Right ventricle myocardium inferior (tissue), 1 donor: ENCODE data around the gene INF2. TPM values are rescaled to one million over a fixed set of nuclear protein-coding genes. Genes with fewer than 3 reads are reported as not detected.
"Not testable (repeated sequence)": the region's sequence is repeated elsewhere in the genome, so short reads cannot be mapped to it uniquely, and the experiment has no call there.

Experiments used
- ATAC-seq: fragments of 200-7000 bp; cut with Tn5 transposase; one replicate; pipeline ENCODE4 v1.9.1; 2020; ENCODE audit warnings: mild to moderate bottlenecking, moderate library complexity
- DNase-seq: peaks from one replicate; pipeline ENCODE4 v3.0.0; 2021; ENCODE audit errors: missing footprints
- intact Hi-C: fragments of 100-400 bp; cut with DNase I; formaldehyde crosslinking; loops from one replicate; pipeline ENCODE4 v1.11.0; 2022
- long read RNA-seq: library from polyadenylated mRNA; unstranded; transcript quantifications from one replicate; pipeline ENCODE4 v2.0.0, GENCODE V29; 2021
- total RNA-seq: library from RNA; stranded (reverse); fragmentation: NEBNext Ultra II Directional; extraction: Animal tissue kit (Norgen Biotek cat#: 25700); gene quantifications from one replicate; pipeline ENCODE4 v1.2.1, GENCODE V29; 2021
- donor health status: DM: no; HTN: yes; CAD: no; lungs with severe emphysema.

The INF2 gene
- 31.1 TPM for total RNA-seq
- long read RNA-seq, partial matches to known transcripts, result 13 of 21 reads
- long read RNA-seq, other reads (novel, unspliced or antisense), result 7 of 21 reads

DNA sequence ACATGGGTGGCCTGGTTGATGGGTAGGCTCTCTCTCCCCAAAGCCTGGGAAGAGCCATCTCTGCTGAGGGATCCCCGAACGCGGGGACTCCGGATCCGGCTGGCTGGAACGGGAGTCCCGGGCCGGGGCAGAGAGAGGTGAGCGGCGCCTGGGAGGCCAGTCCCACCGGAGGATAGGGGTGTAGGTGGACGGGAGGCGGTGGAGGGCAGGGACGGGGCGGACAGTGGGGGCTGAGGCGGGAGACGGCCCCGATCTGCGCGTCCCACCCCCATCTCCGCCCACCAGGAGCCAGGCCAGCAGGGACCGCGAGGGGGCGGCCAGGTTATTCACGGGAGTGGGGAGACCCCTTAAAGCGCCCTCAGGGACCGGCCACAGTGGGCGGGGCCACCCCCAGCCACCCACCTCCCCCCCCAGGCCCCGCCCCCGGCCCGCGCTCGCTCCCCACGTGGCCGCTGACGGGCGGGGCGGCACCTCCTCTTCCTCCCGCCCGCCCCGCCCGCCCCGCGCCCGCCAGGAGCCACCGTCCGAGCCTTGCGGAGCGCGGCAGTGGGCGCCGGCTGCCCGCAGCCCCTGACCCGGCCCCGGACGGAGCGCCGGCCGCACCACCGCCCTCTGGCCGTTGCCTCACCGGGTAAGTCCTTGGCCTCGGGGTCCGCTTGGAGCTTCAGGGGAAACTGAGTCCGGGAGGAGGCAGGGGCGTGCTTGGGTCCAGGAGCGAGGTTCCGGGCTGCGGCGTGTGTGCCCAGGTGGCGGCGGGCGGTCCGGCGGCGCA is at the start of gene INF2:
Gene INF2, plus strand, starts transcription at position 510 of the 772 bp plus-strand sequence. CDS start 11,748 bp downstream, outside the sequence.
- ATAC-seq (peak; percentile 76), DNase-seq (peak; percentile 81)
- intact Hi-C loops, result no loop called here

DNA sequence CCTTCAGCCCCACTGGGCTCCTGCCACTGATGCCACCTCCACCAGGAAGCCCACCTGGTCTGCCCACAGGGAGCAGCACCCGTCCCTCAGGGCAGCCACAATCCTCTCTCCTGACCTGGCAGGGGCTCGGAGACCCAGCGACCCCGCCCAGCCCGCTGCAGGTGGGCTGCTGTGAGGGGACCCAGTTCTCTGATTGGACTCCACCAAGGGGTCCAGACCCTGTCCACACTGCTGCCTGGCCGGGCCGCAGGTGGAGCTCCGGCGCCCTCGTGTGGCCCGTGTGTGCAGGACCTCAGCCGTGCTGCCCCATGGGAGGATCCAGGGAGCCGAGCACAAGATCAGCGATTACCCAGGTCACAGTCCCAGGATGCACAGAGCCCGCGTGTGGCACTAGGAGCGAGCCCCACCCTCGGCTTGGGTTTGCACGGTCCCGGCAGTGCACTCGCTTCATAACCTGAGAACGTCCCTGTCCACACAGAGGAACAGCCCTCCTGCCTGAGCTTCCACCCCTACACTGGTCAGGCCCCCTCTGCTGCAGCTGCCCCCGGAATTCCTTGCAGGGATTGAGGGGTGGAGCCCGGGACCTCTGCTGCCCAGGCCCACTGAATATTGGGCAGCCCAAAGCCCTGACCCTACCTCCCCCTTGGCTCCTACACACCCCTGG is 49.4 kb upstream of the INF2 start:
- intact Hi-C loops, result loop anchor here (2.0 to 5.0 kb wide), 3 partner anchors 78 to 561 kb away; partner anchors contain the start of gene KIF26A
- no peak for DNase-seq
- peak; percentile 83 for ATAC-seq

DNA sequence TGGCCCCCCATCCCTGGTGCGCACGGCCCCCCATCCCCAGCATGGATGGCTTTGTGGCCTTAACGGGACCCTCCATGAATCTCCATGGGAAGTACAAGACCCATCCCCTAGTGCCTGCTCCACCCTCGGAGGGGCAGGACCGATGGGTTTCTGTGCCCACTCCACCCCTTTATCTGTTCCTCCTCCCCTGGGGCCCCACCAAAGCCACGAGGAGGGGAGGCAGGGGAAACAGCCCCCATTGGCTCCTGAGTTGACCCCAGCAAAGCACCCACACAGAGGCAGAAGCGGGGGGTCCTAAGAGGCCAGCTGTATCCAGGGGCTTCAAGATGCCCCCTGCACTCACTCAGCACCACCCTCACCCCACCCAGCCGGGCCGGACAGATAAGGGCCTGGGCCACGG is 48.7 kb upstream of the INF2 start:
- ATAC-seq (no peak), DNase-seq (no peak)
- intact Hi-C loops, result loop anchor here (2.0 to 5.0 kb wide), 3 partner anchors 78 to 562 kb away; partner anchors contain the start of gene KIF26A

DNA sequence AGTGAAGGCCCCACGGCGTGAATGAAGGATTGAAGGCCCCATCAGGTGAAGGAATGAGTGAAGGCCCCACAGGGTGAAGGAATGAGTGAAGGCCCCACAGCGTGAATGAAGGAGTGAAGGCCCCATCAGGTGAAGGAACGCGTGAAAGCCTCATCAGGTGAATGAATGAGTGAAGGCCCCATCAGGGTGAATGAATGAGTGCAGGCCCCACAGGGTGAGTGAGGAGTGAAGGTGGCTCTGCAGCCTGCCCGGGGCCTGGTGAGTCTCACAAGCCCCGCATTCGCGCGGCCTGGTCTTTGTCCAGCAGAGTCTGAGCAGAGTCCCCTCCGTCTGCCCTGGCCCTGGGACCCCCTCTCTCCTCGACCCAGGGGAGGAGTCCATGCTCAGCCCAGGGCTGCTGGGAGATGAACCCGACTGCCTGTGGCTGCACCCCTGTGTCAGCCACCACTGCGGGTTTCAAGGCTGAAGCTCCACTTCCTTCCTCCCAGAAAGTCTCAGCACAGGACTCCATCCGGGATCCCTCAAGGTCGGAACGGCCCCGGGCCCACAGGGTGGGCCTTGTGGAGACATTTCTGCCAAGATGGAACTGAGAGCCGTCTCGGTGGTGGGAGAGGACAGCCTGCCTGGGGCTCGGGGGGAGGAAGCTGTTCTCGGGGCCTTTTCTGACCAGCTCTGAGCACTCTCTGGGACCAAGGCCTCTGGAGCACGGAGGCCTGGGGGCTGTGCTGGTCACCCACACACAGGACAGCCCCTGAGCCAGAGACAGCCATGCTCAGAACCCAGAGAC is 47.5 kb upstream of the INF2 start:
- intact Hi-C loops, result loop anchor here (2.0 to 5.0 kb wide), 3 partner anchors 80 to 563 kb away; partner anchors contain the start of gene KIF26A
- DNase-seq (no peak), ATAC-seq (no peak)

DNA sequence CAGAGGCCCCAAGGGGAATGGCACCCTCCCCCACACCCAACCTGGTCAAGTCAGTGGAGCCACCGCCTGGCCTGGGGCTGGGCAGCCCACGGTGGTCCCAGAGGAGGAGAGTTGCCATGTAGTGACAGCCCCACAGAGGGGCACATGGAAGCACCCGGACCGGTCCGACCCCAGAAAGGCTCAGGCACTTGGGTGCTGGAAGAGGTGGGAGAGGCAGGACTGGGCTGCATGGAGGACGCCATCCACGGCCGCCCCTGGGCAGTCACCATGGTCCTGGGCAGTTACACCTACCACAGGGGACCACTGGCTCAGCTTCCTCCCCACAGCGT is 46.9 kb upstream of the INF2 start:
- intact Hi-C loops, result loop anchor here (5.0 kb wide), 2 partner anchors 80 to 505 kb away; partner anchors contain the start of gene KIF26A
- peak; percentile 22 for DNase-seq
- no peak for ATAC-seq

DNA sequence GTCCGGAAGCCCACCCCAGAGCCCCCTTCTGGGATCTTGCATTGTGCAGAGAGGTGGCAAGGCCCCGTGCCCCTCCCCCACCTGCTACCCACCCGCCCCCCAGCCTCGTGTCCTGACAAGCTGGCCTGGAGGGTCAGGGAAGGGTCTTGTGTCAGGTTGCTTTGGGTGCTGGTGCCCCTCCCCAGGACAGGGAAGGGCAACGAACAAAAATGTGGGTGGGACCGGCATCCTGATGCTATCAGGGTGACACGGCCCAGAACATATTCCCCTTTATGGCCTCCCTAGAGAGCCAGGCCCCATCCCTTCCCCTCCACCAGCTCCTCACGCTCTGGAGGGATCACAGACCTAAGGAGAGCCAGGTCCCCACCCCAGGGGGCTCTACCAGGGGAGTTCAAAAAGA is 46.1 kb upstream of the INF2 start:
- ATAC-seq (no peak), DNase-seq (no peak)
- intact Hi-C loops, result loop anchor here (5.0 kb wide), 2 partner anchors 81 to 506 kb away; partner anchors contain the start of gene KIF26A

DNA sequence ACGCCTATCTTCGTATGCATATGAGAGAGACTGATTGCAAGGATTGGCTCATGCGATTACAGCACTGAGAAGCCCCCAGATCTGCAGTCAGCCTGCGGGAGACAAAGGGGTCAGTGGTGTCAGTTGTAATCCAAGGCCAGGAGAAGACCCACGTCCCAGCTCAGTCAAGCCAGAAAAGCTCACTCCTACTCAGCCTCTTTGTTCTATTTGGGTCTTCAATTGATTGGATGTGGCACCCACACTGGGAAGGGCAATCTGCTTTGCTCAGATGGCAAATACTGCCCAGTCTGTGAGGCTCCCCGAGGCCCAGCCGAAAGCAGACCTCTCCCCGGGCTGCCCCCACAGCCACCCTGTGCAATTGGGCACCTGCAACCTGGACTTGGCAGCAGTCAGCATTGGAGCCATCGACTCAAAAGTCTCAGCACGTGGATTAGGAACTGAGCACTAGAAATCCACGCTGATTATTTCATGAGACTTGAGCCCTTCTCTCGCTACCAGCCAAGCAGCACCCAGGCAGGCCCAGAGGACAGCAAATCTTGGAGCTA is 45.3 kb upstream of the INF2 start:
- no peak for ATAC-seq
- peak; percentile 15 for DNase-seq
- intact Hi-C loops, result loop anchor here (5.0 kb wide), 2 partner anchors 82 to 507 kb away; partner anchors contain the start of gene KIF26A

DNA sequence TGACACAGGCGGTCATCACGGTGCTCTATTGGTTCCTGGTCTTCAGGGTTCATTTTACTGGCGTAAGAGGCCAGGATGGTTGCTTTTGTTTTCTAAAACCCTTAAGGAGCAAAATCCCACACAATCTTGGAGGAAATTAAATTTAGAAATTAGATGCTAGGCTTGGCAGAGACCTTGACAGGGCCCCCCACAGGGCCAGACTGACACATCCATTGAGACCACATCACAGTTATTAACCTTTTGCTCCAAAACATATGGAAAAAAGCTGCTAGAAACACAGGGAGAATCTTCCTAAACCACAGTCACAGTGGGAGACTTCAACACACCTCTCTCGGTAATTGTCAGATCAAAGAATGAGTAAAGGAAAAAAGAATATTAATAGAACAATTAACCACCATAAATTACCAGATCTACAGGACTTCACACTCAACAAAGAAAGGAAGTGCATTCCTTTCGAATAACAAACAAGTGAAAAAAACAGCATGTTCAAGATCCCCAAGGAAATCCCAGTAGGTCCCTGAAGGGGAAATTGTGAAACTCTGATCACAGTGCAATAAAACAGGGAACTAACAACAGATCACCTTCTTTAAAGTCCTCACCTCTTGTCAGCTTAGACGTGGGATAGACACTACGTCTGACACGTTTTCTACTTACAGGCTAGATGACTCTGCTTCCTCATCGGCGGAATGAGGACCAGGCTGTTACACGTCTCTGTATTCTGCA is 44.6 kb upstream of the INF2 start:
- intact Hi-C loops, result loop anchor here (5.0 kb wide), 2 partner anchors 83 to 508 kb away; partner anchors contain the start of gene KIF26A
- ATAC-seq (no peak), DNase-seq (peak; percentile 3)

DNA sequence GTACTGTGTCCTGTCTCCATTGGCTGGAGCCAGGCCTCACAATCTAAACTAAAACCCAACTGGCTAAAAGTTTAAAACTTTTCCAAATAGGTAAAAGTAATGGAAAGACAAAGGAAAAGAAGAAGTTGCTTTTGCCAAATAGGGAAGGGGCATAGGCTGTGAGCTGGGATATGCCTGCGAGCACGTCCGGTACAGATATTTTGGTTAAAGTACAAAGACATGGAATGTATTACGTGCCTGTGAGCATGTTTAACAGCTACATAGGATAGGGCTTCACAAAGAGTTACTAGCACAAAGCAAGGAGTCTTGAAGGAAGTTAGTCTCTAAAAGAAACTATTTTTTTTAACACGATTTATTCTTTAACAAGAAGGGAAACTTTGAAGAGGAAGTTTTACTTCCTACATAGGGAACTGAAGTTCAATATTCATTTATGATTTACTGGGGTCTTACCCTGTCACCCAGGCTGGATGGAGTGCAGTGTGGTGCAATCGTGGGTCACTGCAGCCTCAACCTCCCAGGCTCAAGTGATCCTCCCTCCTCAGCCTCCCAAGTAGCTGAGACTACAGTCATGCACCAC is 41.9 kb upstream of the INF2 start:
- peak; percentile 23 for DNase-seq
- no peak for ATAC-seq
- intact Hi-C loops, result no loop called here

DNA sequence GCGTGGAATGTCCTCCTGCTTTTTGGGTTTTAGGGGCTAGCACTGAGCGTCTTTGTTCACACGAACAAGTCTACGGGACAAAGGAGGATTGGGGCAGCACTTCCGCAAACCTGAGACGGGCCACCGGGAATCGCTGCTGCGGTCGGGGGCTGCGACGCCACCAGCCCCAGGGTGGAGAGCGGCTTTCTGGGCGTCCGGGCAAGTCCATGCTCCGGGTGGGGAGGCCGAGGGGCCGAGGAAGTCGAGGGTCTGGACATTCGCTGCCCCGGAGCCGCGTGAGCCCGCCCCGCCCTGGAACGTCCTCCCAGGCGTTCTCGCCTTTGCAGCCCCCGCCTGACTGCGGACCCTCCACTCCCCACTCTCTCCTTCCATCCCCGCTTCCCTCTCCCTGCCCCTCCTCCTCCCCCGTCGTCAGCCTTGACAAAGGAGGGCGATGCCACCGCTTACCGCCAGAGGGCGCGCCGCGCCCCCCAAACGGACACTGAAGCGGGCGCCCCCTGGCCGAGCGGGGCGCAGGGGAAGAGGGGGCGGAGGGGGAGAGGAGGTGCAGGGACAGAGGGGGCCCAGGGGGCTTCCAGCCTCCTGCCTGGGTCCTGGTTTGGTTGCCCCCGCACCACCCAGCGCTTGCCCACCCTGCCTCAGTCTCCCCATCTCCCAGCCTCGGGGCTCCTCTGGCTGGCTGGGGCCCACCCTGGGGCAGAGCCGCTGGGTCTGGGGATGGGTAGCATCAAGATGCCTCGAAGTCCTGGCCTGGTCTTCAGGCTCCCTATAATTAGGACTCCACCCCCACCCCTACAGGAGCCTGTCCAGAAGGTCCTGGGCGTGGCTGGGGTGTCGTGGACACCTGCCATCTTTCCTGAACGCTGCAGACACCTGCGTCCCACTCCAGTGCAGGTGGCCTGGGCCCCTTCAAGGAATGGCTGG is 39.1 kb upstream of the INF2 start:
- peak; percentile 81 for ATAC-seq
- intact Hi-C loops, result loop anchor here (1.0 kb wide), 1 partner anchor 58 kb away; no protein-coding TSS in a partner anchor
- peak; percentile 76 for DNase-seq

DNA sequence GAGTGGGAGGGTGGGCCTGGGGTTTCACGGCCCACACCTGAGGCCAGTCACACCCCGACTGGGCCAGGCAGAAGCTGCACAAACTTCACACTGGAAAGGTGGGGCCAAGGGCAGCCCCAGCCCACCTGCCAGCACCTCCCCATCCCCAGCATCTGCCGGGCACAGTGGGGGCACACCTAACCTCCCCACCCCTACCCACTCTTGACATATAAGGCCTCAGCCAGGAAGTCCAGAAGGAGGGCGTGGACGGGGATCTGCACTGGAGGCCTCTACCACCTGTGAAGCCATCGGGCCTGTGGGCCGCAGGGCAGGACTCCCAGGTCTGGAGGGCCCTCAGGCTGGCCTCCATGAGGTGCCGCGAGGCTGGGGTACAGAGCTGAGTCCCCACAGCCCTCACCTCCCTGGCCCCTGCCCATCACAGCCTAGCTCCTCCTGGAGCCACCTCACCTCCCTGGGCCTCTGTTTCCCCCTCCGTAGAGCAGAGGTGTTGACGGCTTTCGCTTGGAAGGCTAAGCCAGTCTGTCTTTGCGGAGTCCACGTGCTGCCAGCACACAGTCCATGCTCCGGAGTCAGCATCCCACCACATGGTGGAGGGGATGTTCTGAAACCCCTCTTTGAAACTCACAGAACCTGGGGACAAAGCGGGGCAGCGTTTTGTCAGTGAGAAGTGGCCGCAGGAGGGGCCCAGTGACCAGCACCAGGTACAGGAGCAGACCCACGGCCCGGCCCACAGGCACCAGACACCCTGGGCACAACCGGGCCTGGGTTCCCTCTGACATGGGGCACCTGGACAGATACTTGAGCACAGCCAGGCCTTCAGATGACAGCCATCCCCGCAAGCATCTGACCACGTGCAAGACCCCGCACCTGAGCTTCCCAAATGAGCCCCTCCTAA is 38.2 kb upstream of the INF2 start:
- intact Hi-C loops, result loop anchor here (1.0 kb wide), 1 partner anchor 57 kb away; no protein-coding TSS in a partner anchor
- DNase-seq, result no peak
- ATAC-seq, result no peak

DNA sequence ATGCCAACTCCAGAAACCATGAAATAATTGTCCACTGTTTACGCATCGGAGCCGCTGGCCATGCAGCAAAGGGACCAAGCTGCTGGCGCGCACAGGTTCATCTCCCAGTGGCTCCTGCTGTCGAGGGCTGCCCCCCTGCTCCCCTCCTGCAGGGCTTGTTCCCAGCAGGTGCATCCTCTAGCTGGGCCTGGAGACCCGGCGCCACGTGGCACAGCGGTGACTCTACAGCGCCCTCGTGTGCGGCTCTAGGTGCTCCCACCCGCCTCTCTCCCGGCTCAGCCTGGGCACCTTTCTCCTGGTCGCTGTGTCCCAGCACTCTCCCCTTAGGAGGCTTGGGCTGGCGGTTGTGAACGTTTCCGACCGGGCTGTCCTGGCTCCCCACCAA is 37.5 kb upstream of the INF2 start:
- intact Hi-C loops, result no loop called here
- no peak for ATAC-seq
- DNase-seq, result no peak

DNA sequence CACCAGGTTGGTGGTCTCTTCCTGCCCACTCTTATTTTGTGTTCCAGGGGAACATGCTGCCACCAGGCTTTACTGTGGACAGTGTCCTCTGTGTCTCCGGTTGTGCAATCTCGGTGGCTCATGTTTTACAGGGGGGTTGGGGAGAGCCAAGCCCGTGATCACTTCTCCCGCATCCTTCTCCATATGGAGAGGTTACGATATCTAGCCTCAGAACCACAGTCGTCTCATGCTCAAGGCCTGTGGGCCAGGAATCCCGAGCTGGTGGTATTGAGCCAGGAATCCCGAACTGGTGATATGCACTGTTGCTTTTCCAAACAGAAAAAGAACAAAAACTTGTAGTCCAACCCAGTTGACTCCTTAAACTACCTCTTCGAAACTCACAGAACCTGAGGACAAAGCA is 37.0 kb upstream of the INF2 start:
- intact Hi-C loops, result no loop called here
- DNase-seq, result no peak
- ATAC-seq, result no peak

DNA sequence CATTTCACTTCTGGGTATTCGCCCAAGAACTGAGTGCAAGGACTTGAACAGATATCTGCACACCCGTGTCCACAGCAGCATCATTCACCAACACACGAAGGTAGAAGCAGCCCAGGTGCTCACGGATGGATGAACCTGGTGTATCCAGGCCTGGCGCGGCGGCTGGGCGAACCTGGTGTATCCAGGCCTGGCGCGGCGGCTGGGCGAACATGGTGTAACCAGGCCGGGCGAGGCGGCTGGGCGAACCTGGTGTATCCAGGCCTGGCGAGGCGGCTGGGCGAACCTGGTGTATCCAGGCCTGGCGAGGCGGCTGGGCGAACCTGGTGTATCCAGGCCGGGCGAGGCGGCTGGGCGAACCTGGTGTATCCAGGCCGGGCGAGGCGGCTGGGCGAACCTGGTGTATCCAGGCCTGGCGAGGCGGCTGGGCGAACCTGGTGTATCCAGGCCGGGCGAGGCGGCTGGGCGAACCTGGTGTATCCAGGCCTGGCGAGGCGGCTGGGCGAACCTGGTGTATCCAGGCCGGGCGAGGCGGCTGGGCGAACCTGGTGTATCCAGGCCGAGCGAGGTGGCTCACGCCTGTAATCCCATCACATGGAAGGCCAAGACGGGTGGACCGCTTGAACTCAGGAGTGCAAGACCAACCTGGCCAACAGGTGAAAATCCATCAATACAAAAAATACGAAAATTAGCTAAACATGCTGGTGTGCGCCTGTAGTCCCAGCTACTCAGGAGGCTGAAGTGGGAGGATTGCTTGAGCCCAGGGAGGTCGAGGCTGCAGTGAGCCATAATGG is 36.1 kb upstream of the INF2 start:
- DNase-seq, ATAC-seq, intact Hi-C loops: not testable (repeated sequence)

DNA sequence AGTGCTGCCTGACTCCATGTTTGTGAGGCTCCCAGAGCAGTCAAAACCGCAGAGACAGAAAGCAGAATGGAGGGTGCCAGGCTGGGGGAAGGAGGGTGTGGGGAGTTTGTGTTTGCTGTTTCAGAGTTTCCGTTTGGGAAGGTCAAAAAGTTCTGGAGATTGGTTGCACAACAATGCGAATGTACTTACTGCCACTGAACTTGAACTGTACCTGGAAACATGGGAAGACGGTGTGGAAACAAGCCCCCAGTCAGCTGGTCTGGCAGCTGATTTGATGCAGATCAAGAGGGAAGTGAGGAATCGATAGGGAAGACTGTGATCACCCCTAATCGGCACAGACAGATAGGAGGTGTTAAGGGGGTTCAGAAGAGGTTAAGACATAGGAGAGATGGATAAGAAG is 35.3 kb upstream of the INF2 start:
- DNase-seq (no peak), ATAC-seq (no peak)
- intact Hi-C loops, result no loop called here
